ENCODE results near the gene BPIFB1. TPM values are rescaled to one million over a fixed set of nuclear protein-coding genes. Genes with fewer than 3 reads are reported as not detected.

Gene BPIFB1
- total RNA-seq, 1 donor from 2014 or later, result 10.9 TPM

GRCh38 chr20:33337119-33337518 is 54.1 kb downstream of the BPIFB1 start:
- Mint-ChIP-seq H3K27me3 (peaks cover 15% of the 10 kb centered on the region), H3K4me3 (no peak overlapping the region), H3K27ac (no peak overlapping the region), H3K4me1 (ENCODE audit: unreplicated experiment) (no peaks in the 10 kb centered on the region), H3K36me3 (no peaks in the 10 kb centered on the region), H3K9me3 (no peaks in the 10 kb centered on the region)
- DNase-seq (ENCODE audit: extremely low spot score, unreplicated experiment), result no peak
- no peak for TF ChIP-seq CTCF (conservative IDR thresholded peaks at IDR 0.05)

GRCh38 chr20:33337531-33338165 is 54.6 kb downstream of the BPIFB1 start:
- TF ChIP-seq CTCF (conservative IDR thresholded peaks at IDR 0.05), result no peak
- Mint-ChIP-seq H3K4me1 (ENCODE audit: unreplicated experiment) (no peaks in the 10 kb centered on the region), H3K9me3 (no peaks in the 10 kb centered on the region), H3K27ac (no peak overlapping the region), H3K36me3 (no peaks in the 10 kb centered on the region), H3K27me3 (peaks cover 12% of the 10 kb centered on the region), H3K4me3 (no peak overlapping the region)
- no peak for DNase-seq (ENCODE audit: extremely low spot score, unreplicated experiment)

- Mint-ChIP-seq H3K36me3 (no peaks in the 10 kb centered on the region), H3K4me3 (no peak overlapping the region), H3K27ac (no peak overlapping the region), H3K4me1 (ENCODE audit: unreplicated experiment) (no peaks in the 10 kb centered on the region), H3K27me3 (peaks cover 8% of the 10 kb centered on the region), H3K9me3 (no peaks in the 10 kb centered on the region)
- no peak for DNase-seq (ENCODE audit: extremely low spot score, unreplicated experiment)
- no peak for TF ChIP-seq CTCF (conservative IDR thresholded peaks at IDR 0.05)
Observed at GRCh38 chr20:33338467-33339258, 55.6 kb downstream of the BPIFB1 start.

GRCh38 chr20:33339515-33340058 is 56.6 kb downstream of the BPIFB1 start:
- DNase-seq (ENCODE audit: extremely low spot score, unreplicated experiment), result no peak
- no peaks in the 10 kb centered on the region for H3K4me1 Mint-ChIP-seq (ENCODE audit: unreplicated experiment)
- H3K4me3 Mint-ChIP-seq, result no peak overlapping the region
- H3K36me3 Mint-ChIP-seq, result no peaks in the 10 kb centered on the region
- TF ChIP-seq CTCF (conservative IDR thresholded peaks at IDR 0.05), result no peak
- H3K9me3 Mint-ChIP-seq, result no peaks in the 10 kb centered on the region
- H3K27me3 Mint-ChIP-seq, result no peaks in the 10 kb centered on the region
- no peak overlapping the region for H3K27ac Mint-ChIP-seq

GRCh38 chr20:33343521-33343920 is 60.5 kb downstream of the BPIFB1 start:
- H3K9me3 Mint-ChIP-seq, result no peaks in the 10 kb centered on the region
- no peak for TF ChIP-seq CTCF (conservative IDR thresholded peaks at IDR 0.05)
- H3K4me1 Mint-ChIP-seq (ENCODE audit: unreplicated experiment), result no peaks in the 10 kb centered on the region
- no peak overlapping the region for H3K4me3 Mint-ChIP-seq
- H3K27ac Mint-ChIP-seq, result no peak overlapping the region
- H3K27me3 Mint-ChIP-seq, result no peaks in the 10 kb centered on the region
- DNase-seq (ENCODE audit: extremely low spot score, unreplicated experiment), result no peak
- no peaks in the 10 kb centered on the region for H3K36me3 Mint-ChIP-seq
